Anterior cingulate cortex (tissue), 58 donors: ENCODE data around the gene CHMP6.

Source experiments
- DNase-seq, 58 donors: peaks; one replicate each; lab custom pipeline; 2025; lab: John Stamatoyannopoulos, UW

CHMP6 gene

DNA sequence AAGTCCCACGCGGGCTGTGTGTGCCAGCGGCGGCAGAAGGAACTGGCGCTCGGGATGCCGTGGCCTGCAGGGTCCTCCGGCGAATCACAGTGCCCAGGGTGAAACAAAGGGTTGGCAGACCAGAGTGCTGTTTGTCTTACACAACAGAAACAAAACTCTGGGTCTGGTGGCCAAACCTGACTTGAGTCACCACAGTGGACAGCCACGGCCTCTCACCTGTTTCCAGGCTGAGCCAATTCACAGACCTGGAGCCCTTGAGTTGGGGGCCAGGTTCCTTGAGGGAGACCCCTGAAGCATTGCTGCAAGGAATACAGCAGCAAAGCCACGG is 2.1 kb upstream of the CHMP6 start:
- DNase-seq: no peak

GRCh38 chr17:80990921-80991644 is 558 bp upstream of the CHMP6 start:
- DNase-seq: no peak

- DNase-seq: no peak
Measured at GRCh38 chr17:80992077-80992947, 671 bp downstream of the CHMP6 start.

DNA sequence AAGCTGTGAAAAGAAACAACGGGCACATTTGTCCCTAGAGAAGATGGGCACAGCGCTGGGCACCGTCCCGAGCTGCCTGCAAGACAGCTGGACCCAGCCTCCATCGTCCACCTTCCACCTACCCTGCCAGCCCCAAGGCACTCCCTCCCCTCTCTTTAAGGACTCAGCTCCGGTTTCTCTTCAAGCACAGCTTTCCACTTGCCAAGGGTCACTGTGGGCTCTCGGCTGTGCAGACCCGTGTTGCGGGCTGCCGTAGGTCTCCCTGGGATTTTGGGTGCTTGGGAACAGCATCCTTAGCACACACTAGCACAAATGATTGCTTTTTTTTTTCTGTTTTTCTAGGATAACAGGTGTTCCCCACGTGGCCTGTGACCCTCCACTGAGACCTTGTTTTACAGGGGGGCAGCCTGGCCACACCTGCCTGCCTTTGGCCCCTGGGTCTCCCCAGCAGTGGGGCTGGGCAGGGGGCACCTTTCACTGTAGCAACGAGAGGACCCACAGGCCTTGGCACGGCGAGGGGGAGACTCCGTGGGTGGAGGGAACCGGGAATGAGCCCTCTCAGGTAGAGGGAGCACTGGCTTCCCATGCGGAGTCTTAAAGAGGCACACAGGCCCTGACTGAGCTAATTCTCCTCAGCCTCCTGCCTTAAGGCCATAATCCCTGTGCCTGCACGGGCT is 1.4 kb downstream of the CHMP6 start:
- DNase-seq: no peak

- DNase-seq: no peak
Measured at GRCh38 chr17:80995131-80995530, 3.5 kb downstream of the CHMP6 start.

GRCh38 chr17:80996422-80997305 is 5.0 kb downstream of the CHMP6 start:
- DNase-seq: no peak

DNA sequence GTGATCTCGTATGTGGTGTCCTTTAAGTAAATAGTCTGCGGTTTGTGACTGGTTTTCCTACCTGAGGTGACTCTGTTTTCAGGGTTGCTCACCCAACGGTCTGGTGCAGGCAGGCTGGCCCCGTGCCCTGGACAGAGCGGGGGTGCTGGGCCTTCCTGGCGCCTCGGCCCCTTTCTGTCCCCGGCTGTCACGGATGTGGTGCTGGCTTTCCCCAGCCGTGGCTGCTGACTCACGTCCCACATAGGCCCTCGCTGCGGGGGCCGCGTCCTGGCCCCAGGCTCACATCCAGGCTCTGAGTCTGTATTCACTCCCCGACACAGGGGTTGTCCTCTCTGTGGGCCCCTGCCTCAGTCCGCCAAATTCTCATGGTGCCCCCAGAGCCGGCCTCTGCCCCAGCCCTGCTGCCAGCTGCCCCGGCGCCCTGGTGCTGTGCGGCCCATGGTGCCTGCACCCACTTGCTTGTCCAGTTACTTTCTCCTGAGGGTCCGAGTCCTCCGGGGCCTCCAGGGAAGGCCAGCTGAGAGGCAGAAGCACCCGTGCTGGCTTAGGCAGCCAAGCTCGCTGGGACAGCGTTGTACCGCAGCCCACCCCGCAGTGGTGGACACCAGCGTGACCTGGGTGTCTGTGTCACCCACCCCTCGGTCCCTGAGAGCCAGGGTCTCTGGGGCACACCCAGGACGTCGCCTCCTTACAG is 5.9 kb downstream of the CHMP6 start:
- DNase-seq: no peak

- peak in 1 of 58 donors; percentile 26 for DNase-seq
Measured at GRCh38 chr17:80998118-80998747, 6.6 kb downstream of the CHMP6 start.

DNA sequence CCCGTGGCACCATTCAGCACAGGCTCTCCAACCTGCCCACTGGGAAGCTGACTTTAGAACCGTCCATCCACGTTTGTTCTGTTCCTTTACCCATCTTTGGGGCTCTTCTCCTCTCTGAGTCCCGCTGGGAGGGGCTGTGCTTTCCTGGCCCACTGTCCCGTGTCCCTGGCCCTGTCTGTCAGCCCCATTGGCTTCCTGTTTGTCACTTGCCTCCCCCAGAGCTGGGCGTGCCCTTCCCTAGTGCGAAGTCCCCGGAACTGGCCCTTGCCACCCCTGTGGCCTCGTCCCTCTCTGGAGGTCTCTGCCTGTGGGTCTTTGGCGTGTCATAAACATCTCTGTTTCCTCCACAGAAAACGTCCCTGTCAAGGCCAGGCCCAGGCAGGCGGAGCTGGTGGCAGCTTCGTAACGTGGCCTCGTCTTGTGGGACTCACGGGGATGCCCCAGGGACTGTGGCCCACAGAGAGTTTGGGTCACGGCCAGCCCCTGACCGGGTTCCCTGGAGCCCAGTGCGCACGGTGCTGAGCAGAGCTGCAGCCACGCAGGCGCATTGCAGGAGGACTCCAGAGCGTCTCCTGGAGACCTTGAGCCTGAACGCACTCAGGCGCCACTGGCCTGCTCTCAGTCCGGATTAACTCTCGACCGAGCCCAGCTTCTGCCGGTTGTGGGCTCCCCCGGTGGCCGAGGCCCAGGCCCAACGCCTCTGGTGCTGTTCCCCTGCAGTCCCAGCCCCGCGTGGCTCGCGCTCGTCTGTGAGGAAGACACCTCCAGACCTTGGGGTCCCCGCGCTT is 7.3 kb downstream of the CHMP6 start:
- peak in 11 of 58 donors; percentile 18 to 66 (median 47) for DNase-seq

- DNase-seq: no peak
Measured at GRCh38 chr17:80999536-81000333, 8.1 kb downstream of the CHMP6 start.

DNA sequence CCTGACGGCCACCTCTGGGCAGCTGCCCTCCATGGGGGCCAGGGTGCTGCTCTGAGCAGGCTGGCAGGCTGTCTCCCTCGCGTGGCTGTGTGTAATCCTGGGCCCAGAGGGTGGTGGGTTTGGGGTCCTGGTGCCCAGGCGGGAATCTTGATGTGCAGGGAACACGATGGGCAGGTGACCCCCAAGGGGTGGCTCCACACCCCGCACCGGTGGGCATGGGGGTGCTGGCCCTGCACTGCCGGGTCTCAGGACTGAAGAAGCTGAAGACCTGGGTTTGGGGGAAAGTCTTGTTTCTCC is 8.6 kb downstream of the CHMP6 start:
- no peak for DNase-seq

DNA sequence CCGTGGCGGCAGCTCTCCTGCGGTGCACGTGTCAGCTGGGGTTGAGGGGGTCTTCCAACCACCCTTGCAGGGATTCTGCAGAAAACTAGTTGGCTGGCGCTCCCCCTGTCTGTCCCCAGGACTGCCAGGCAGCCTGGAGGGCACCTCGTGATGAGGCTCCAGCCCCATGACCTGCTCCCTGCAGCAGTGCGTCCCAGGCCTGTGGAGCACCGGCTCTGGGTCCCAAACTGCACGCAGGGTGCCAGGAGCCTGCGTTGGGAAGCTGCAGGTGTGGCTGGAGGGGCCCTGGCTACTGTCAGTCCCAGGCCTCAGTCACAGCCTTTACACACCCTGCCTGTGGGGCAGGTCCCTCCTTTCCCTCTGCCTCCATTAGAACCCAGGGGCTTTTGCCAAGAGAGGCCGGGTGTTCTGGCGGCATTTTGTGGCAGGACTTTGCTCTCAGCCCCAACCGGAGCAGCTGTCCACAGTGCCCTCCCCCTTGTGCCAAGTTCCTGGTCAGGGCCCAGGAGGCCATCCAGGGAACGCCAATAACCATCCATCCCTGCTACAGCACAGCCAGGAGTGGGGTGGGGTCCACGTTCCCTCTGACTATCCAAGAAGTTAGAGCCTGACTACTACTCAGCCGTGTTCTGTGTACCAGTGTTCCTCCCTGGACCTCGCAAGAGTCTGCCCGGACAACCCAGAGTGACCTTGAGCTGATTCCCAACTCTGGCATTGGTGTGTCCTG is 9.2 kb downstream of the CHMP6 start:
- DNase-seq: no peak

- DNase-seq: no peak
Measured at GRCh38 chr17:81002013-81002384, 10.4 kb downstream of the CHMP6 start.

GRCh38 chr17:81002409-81003361 is 11.0 kb downstream of the CHMP6 start:
- DNase-seq: peak in 17 of 58 donors; percentile 12 to 78 (median 42)

- DNase-seq: no peak
Measured at GRCh38 chr17:81003711-81004475, 12.3 kb downstream of the CHMP6 start.
